ENCODE data around the gene CALCOCO1.
"Not testable (repeated sequence)": the region's sequence is repeated elsewhere in the genome, so short reads cannot be mapped to it uniquely, and the experiment has no call there.

The CALCOCO1 gene

GRCh38 chr12:53765891-53766290 is 38.6 kb upstream of the CALCOCO1 start:
- Histone ChIP-seq H4K20me1 (ENCODE audit: insufficient read depth, low read length, poor library complexity, severe bottlenecking) (no peaks in the 10 kb centered on the region), H3K79me2 (ENCODE audit: insufficient read depth, low read length) (no peaks in the 10 kb centered on the region), H3K9me2 (replicated peaks; ENCODE audit: low read depth, low read length) (no peaks in the 10 kb centered on the region), H3K9me3 (ENCODE audit: insufficient read depth, low read depth, low read length) (no peaks in the 10 kb centered on the region), H3K9ac (ENCODE audit: low read depth, low read length, poor library complexity, severe bottlenecking) (no peak overlapping the region), H3K4me1 (ENCODE audit: insufficient read depth, low read length, poor library complexity, severe bottlenecking) (no peaks in the 10 kb centered on the region), H3K36me3 (ENCODE audit: insufficient read depth, low read length) (no peaks in the 10 kb centered on the region), H3K27me3 (ENCODE audit: insufficient read depth, low read length, poor library complexity, severe bottlenecking) (no peaks in the 10 kb centered on the region), H2AFZ (ENCODE audit: low read length) (no peak overlapping the region), H3K4me3 (ENCODE audit: low read length, poor library complexity, severe bottlenecking) (no peak overlapping the region), H3F3A (ENCODE audit: low read depth) (no peaks in the 10 kb centered on the region), H3K4me2 (ENCODE audit: low read depth, low read length, poor library complexity, severe bottlenecking) (no peak overlapping the region)
- no peak for TF ChIP-seq CTCF (conservative IDR thresholded peaks at IDR 0.05; ENCODE audit: low read length)
- no peak for TF ChIP-seq EZH2phosphoT487 (IDR thresholded peaks at IDR 0.05; ENCODE audit: borderline replicate concordance)

- H3K36me3 ChIP-seq (ENCODE audit: insufficient read depth, low read length) = no peaks in the 10 kb centered on the region
- H3K79me2 ChIP-seq (ENCODE audit: insufficient read depth, low read length) = no peaks in the 10 kb centered on the region
- H3K4me2 ChIP-seq (ENCODE audit: low read depth, low read length, poor library complexity, severe bottlenecking) = no peak overlapping the region
- H3K9me3 ChIP-seq (ENCODE audit: insufficient read depth, low read depth, low read length) = no peaks in the 10 kb centered on the region
- no peaks in the 10 kb centered on the region for H3K9me2 ChIP-seq (replicated peaks; ENCODE audit: low read depth, low read length)
- no peaks in the 10 kb centered on the region for H3F3A ChIP-seq (ENCODE audit: low read depth)
- H3K4me1 ChIP-seq (ENCODE audit: insufficient read depth, low read length, poor library complexity, severe bottlenecking) = no peaks in the 10 kb centered on the region
- H3K27me3 ChIP-seq (ENCODE audit: insufficient read depth, low read length, poor library complexity, severe bottlenecking) = no peaks in the 10 kb centered on the region
- H3K9ac ChIP-seq (ENCODE audit: low read depth, low read length, poor library complexity, severe bottlenecking) = no peak overlapping the region
- H3K4me3 ChIP-seq (ENCODE audit: low read length, poor library complexity, severe bottlenecking) = no peak overlapping the region
- no peak overlapping the region for H2AFZ ChIP-seq (ENCODE audit: low read length)
- TF ChIP-seq EZH2phosphoT487 (IDR thresholded peaks at IDR 0.05; ENCODE audit: borderline replicate concordance) (no peak), CTCF (conservative IDR thresholded peaks at IDR 0.05; ENCODE audit: low read length) (no peak)
- no peaks in the 10 kb centered on the region for H4K20me1 ChIP-seq (ENCODE audit: insufficient read depth, low read length, poor library complexity, severe bottlenecking)
Measured at GRCh38 chr12:53764615-53765014, 37.4 kb upstream of the CALCOCO1 start.

GRCh38 chr12:53762793-53763192 is 35.5 kb upstream of the CALCOCO1 start:
- not testable (repeated sequence) for H3K27me3 ChIP-seq (ENCODE audit: insufficient read depth, low read length, poor library complexity, severe bottlenecking); H3F3A ChIP-seq (ENCODE audit: low read depth); H4K20me1 ChIP-seq (ENCODE audit: insufficient read depth, low read length, poor library complexity, severe bottlenecking); H3K4me2 ChIP-seq (ENCODE audit: low read depth, low read length, poor library complexity, severe bottlenecking); H3K4me3 ChIP-seq (ENCODE audit: low read length, poor library complexity, severe bottlenecking); H3K9me2 ChIP-seq (replicated peaks; ENCODE audit: low read depth, low read length); H3K9me3 ChIP-seq (ENCODE audit: insufficient read depth, low read depth, low read length); H3K9ac ChIP-seq (ENCODE audit: low read depth, low read length, poor library complexity, severe bottlenecking); H2AFZ ChIP-seq (ENCODE audit: low read length); H3K36me3 ChIP-seq (ENCODE audit: insufficient read depth, low read length); H3K79me2 ChIP-seq (ENCODE audit: insufficient read depth, low read length)
- H3K4me1 ChIP-seq (ENCODE audit: insufficient read depth, low read length, poor library complexity, severe bottlenecking) = peaks cover 12% of the 10 kb centered on the region

DNA sequence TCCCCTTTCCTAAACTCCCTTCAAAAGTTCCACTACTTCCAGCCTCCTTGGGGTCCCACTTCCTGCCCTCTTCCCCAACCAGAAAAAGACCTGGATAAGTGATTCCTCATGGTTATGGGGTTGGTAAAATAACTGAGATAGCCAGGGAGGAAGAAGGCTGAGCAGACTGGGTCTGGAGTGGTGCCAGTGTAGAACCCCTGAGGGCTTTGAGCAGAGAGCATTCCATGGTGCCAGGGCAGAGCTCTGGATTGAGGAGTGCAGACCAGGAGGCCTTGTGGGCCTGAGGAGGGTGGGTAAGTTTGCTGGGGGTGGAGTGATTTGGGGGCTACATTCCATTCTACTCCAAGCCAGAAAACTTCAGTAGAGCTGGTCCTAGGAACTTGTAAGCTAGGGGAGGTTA is 34.1 kb upstream of the CALCOCO1 start:
- H4K20me1 ChIP-seq (ENCODE audit: insufficient read depth, low read length, poor library complexity, severe bottlenecking) = no peaks in the 10 kb centered on the region
- no peaks in the 10 kb centered on the region for H3F3A ChIP-seq (ENCODE audit: low read depth)
- H3K9me3 ChIP-seq (ENCODE audit: insufficient read depth, low read depth, low read length) = no peaks in the 10 kb centered on the region
- no peak overlapping the region for H3K9ac ChIP-seq (ENCODE audit: low read depth, low read length, poor library complexity, severe bottlenecking)
- no peak overlapping the region for H3K4me2 ChIP-seq (ENCODE audit: low read depth, low read length, poor library complexity, severe bottlenecking)
- H3K4me3 ChIP-seq (ENCODE audit: low read length, poor library complexity, severe bottlenecking) = no peak overlapping the region
- TF ChIP-seq CTCF (conservative IDR thresholded peaks at IDR 0.05; ENCODE audit: low read length) = no peak
- TF ChIP-seq EZH2phosphoT487 (IDR thresholded peaks at IDR 0.05; ENCODE audit: borderline replicate concordance) = no peak
- H3K79me2 ChIP-seq (ENCODE audit: insufficient read depth, low read length) = no peaks in the 10 kb centered on the region
- no peaks in the 10 kb centered on the region for H3K27me3 ChIP-seq (ENCODE audit: insufficient read depth, low read length, poor library complexity, severe bottlenecking)
- H2AFZ ChIP-seq (ENCODE audit: low read length) = no peak overlapping the region
- peaks cover 26% of the 10 kb centered on the region for H3K4me1 ChIP-seq (ENCODE audit: insufficient read depth, low read length, poor library complexity, severe bottlenecking)
- no peaks in the 10 kb centered on the region for H3K9me2 ChIP-seq (replicated peaks; ENCODE audit: low read depth, low read length)
- no peaks in the 10 kb centered on the region for H3K36me3 ChIP-seq (ENCODE audit: insufficient read depth, low read length)
